Measurements from ENCODE around the gene DMRTB1. TPM values are rescaled to one million over a fixed set of nuclear protein-coding genes. Genes with fewer than 3 reads are reported as not detected.

The DMRTB1 gene
- total and polyA plus RNA-seq, 2 of the 4 experiments (the other 2 are of a cell fraction) = not detected

- in situ Hi-C loops (cut with MboI; ENCODE audit: low sequenced_read_pairs) = no loop called here
- Histone ChIP-seq H2BK120ac (ENCODE audit: low read depth, low read length) (no peak overlapping the region), H2BK20ac (ENCODE audit: low read depth, low read length) (no peak overlapping the region), H2AFZ (replicated peaks; ENCODE audit: low read length, poor library complexity) (peak overlapping the region; percentile 15), H3K23ac (ENCODE audit: low read depth, low read length) (no peak overlapping the region), H4K5ac (ENCODE audit: low read depth, low read length) (no peak overlapping the region), H3K4ac (ENCODE audit: low read depth, low read length) (no peak overlapping the region), H3K9me1 (ENCODE audit: insufficient read depth, low read length) (peaks cover 7% of the 10 kb centered on the region; the same call in 1 of the 2 replicates), H3K27me3 (ENCODE audit: control insufficient read depth, insufficient read depth, low read length) (peaks cover 7% of the 10 kb centered on the region), H2BK5ac (ENCODE audit: low read depth, low read length, poor library complexity, severe bottlenecking) (no peak overlapping the region), H3K18ac (ENCODE audit: low read depth, low read length) (no peak overlapping the region), H2BK15ac (ENCODE audit: low read depth, low read length) (no peak overlapping the region), H3K27ac (ENCODE audit: insufficient read depth, low read length) (no peak overlapping the region), H2AK5ac (ENCODE audit: low read depth, low read length) (peak overlapping the region; percentile 61; the same call in 1 of the 2 replicates), H3K9ac (ENCODE audit: low read depth, low read length) (no peak overlapping the region), H3K4me3 (ENCODE audit: insufficient read depth, low read depth, low read length) (no peak overlapping the region), H3K56ac (ENCODE audit: extremely low read depth, insufficient read depth, low read length) (no peak overlapping the region), H3K36me3 (ENCODE audit: control insufficient read depth, insufficient read depth, low read length) (no peaks in the 10 kb centered on the region), H3K9me3 (ENCODE audit: control insufficient read depth, insufficient read depth, low read length) (no peaks in the 10 kb centered on the region), H2AK9ac (replicated peaks; ENCODE audit: low read depth, low read length, poor library complexity) (no peak overlapping the region), H3K4me1 (ENCODE audit: control insufficient read depth, insufficient read depth, low read length) (no peaks in the 10 kb centered on the region), H4K20me1 (ENCODE audit: insufficient read depth, low read length) (no peaks in the 10 kb centered on the region), H4K8ac (ENCODE audit: low read depth in 2 of 2, low read length in 2 of 2) (no peak overlapping the region), H4K91ac (ENCODE audit: insufficient read depth, low read depth, low read length) (no peak overlapping the region), H3K79me1 (ENCODE audit: low read depth in 1 of 2, low read length in 2 of 2) (no peaks in the 10 kb centered on the region), H3K4me2 (ENCODE audit: low read depth, low read length) (no peak overlapping the region), H3K14ac (replicated peaks; ENCODE audit: low read depth, low read length) (no peak overlapping the region)
- TF ChIP-seq CTCF (conservative IDR thresholded peaks at IDR 0.05; ENCODE audit: low read depth, low read length) = no peak
- TF ChIP-seq NFE2L2 (IDR thresholded peaks at IDR 0.05; ENCODE audit: low read depth, low read length) = no peak
- TF ChIP-seq SMC3 (IDR thresholded peaks at IDR 0.05; ENCODE audit: low read depth, low read length) = no peak
- TF ChIP-seq RFX5 (IDR thresholded peaks at IDR 0.05; ENCODE audit: low read depth, low read length) = no peak
- TF ChIP-seq CHD1 (IDR thresholded peaks at IDR 0.05; ENCODE audit: low read depth, low read length) = no peak
- TF ChIP-seq RCOR1 (IDR thresholded peaks at IDR 0.05; ENCODE audit: insufficient replicate concordance, low read length) = no peak
- TF ChIP-seq CEBPB (IDR thresholded peaks at IDR 0.05; ENCODE audit: low read depth, low read length) = no peak
- DNase-seq (no peak), ATAC-seq (ENCODE audit: low read depth) (no peak)
- ChIA-PET POLR2A (ENCODE audit: unreplicated experiment) (no interaction called here), CTCF (no interaction called here)
- 67% methylated on average over 1 of the region's 2 CpGs; no CpG with 5 or more reads in 1 of the 2 experiments for WGBS, 2 experiments (ENCODE audit: extremely low coverage in 2 of 2, insufficient read length in 1 of 2)
- BruUV-seq (replicated peaks) = no TSS peak
- intact Hi-C loops (cut with micrococcal nuclease) = no loop called here
- dilution Hi-C loops (cut with HindIII; ENCODE audit: low sequenced_read_pairs, unreplicated experiment) = no loop called here
Observed at GRCh38 chr1:53468374-53468773, 9.2 kb downstream of the DMRTB1 start.
